Measurements from ENCODE around the gene MRPL27.

DNA sequence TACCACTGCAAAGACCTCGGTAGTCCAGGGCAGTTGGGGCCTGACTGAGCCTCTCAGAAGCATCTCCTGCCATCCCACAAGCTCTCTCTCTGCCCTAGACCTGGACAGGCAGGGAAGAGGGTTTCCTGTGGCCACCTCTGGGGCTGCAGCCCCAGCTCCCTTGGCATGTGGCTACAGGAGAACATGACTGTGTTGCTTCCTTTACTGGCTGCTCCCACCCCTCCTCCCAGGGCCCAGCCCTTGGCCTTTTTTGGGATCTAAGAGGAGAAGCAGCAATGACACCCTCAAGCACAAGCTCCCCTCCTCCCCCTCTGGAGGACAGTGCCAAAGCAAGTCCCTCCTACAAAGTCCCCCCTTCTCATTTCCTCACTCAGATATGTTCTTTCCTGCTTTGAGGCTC lies 5.6 kb downstream of the MRPL27 start:
- TF ChIP-seq RAD21 (IDR thresholded peaks at IDR 0.05; ENCODE audit: low read depth), result no peak
- no peak for TF ChIP-seq CTCF (IDR thresholded peaks at IDR 0.05 in 2 of 3, conservative IDR thresholded peaks at IDR 0.05 in 1 of 3; ENCODE audit: borderline replicate concordance in 1 of 3, insufficient read depth in 1 of 3, low read depth in 2 of 3, low read length in 2 of 3)
- no peak for TF ChIP-seq POLR2A (IDR thresholded peaks at IDR 0.05; ENCODE audit: borderline replicate concordance, extremely low read depth, insufficient read depth, insufficient read length)
- TF ChIP-seq ZNF274 (IDR thresholded peaks at IDR 0.05; ENCODE audit: low read depth, low read length), result no peak
- TF ChIP-seq, protein P1, sequence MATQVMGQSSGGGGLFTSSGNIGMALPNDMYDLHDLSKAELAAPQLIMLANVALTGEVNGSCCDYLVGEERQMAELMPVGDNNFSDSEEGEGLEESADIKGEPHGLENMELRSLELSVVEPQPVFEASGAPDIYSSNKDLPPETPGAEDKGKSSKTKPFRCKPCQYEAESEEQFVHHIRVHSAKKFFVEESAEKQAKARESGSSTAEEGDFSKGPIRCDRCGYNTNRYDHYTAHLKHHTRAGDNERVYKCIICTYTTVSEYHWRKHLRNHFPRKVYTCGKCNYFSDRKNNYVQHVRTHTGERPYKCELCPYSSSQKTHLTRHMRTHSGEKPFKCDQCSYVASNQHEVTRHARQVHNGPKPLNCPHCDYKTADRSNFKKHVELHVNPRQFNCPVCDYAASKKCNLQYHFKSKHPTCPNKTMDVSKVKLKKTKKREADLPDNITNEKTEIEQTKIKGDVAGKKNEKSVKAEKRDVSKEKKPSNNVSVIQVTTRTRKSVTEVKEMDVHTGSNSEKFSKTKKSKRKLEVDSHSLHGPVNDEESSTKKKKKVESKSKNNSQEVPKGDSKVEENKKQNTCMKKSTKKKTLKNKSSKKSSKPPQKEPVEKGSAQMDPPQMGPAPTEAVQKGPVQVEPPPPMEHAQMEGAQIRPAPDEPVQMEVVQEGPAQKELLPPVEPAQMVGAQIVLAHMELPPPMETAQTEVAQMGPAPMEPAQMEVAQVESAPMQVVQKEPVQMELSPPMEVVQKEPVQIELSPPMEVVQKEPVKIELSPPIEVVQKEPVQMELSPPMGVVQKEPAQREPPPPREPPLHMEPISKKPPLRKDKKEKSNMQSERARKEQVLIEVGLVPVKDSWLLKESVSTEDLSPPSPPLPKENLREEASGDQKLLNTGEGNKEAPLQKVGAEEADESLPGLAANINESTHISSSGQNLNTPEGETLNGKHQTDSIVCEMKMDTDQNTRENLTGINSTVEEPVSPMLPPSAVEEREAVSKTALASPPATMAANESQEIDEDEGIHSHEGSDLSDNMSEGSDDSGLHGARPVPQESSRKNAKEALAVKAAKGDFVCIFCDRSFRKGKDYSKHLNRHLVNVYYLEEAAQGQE (IDR thresholded peaks at IDR 0.05; ENCODE audit: low read depth), result no peak
- no peak for TF ChIP-seq MAX (IDR thresholded peaks at IDR 0.05)
- no peak for TF ChIP-seq JUND (IDR thresholded peaks at IDR 0.05)
- no peak for TF ChIP-seq SRF (IDR thresholded peaks at IDR 0.05; ENCODE audit: low read depth)
- no peak for TF ChIP-seq EZH2 (IDR thresholded peaks at IDR 0.05)
- TF ChIP-seq ELF1 (IDR thresholded peaks at IDR 0.05; ENCODE audit: borderline replicate concordance, low read depth), result no peak
- TF ChIP-seq SIN3A (IDR thresholded peaks at IDR 0.05; ENCODE audit: low read depth), result no peak

All from HCT116 (cell line).